ENCODE data around the gene PYM1. TPM values are rescaled to one million over a fixed set of nuclear protein-coding genes. Genes with fewer than 3 reads are reported as not detected.
A peak's percentile ranks its signal among the peaks of the same experiment; 100 is the strongest.

PYM1 gene
- total RNA-seq, 1 experiment from 2014 or later = 33.6 TPM

DNA sequence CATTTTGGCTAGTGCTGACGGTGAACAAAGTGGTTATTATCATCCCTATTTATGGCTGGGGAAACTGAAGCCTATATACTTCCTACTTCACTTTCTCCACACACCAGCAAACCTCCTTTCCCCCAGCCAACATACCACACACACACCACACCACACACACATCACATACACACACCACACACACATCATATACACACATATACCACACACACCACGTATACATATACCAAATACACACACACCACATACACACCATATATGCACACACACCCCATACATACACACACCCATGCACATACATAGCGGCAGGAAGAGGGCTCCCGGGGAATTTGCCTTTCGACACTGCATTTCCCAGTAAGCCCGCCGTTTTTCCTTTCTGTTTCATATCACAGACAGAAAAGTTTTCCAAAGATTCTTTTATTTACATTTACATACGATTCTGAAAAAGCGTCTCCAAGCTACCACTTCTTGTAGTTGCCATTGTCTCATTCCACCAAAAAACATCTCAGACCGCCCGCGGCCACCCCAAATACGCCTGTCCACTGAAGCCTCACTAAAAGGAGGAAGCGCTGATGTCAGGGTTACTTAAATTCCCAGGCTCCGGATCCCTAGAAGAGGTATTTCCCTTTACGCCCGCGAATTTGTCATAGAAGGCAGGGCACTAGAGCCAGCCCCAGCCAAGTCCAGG is 45.4 kb upstream of the PYM1 start:
- intact Hi-C loops (cut with micrococcal nuclease; ENCODE audit: unreplicated experiment) = loop anchor here (2.0 kb wide), 1 partner anchor 46 kb away; the partner anchor contains the start of gene PYM1
- Mint-ChIP-seq H3K36me3 (ENCODE audit: insufficient read depth, unreplicated experiment) (peaks cover 10% of the 10 kb centered on the region), H3K9me3 (ENCODE audit: low read depth, unreplicated experiment) (no peaks in the 10 kb centered on the region), H3K4me3 (ENCODE audit: low read depth, unreplicated experiment) (no peak overlapping the region), H3K27ac (ENCODE audit: unreplicated experiment) (no peak overlapping the region), H3K27me3 (ENCODE audit: unreplicated experiment) (no peaks in the 10 kb centered on the region), H3K4me1 (ENCODE audit: low read depth, unreplicated experiment) (peaks cover 12% of the 10 kb centered on the region)
- CTCF ChIA-PET = interaction anchor here (0.6 to 2.2 kb wide), 17 partner anchors 11 to 291 kb away, joined by 3 to 25 read pairs (median 4); partner anchors contain the start of genes CD63, ORMDL2, PA2G4 and RDH5
- DNase-seq = no peak
- TF ChIP-seq, protein P1, sequence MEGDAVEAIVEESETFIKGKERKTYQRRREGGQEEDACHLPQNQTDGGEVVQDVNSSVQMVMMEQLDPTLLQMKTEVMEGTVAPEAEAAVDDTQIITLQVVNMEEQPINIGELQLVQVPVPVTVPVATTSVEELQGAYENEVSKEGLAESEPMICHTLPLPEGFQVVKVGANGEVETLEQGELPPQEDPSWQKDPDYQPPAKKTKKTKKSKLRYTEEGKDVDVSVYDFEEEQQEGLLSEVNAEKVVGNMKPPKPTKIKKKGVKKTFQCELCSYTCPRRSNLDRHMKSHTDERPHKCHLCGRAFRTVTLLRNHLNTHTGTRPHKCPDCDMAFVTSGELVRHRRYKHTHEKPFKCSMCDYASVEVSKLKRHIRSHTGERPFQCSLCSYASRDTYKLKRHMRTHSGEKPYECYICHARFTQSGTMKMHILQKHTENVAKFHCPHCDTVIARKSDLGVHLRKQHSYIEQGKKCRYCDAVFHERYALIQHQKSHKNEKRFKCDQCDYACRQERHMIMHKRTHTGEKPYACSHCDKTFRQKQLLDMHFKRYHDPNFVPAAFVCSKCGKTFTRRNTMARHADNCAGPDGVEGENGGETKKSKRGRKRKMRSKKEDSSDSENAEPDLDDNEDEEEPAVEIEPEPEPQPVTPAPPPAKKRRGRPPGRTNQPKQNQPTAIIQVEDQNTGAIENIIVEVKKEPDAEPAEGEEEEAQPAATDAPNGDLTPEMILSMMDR (IDR thresholded peaks at IDR 0.05; ENCODE audit: unreplicated experiment) = no peak
- BruUV-seq (replicated peaks) = TSS peak; percentile 92

DNA sequence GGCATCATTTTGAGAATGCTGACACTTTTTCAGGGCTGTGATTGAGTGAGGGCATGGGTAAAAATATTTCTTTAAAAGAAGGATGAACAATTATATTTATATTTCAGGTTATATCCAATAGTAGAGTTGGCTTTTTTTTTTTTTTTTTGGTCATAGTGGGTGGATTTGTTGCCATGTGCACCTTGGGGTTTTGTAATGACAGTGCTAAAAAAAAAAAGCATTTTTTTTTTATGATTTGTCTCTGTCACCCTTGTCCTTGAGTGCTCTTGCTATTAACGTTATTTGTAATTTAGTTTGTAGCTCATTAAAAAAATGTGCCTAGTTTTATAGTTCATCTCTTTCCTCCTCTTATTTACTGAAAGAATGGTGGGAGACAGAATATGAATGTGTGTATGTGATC is 44.8 kb upstream of the PYM1 start:
- peaks cover 18% of the 10 kb centered on the region for H3K4me1 Mint-ChIP-seq (ENCODE audit: low read depth, unreplicated experiment)
- intact Hi-C loops (cut with micrococcal nuclease; ENCODE audit: unreplicated experiment) = loop anchor here (2.0 kb wide), 1 partner anchor 46 kb away; the partner anchor contains the start of gene PYM1
- H3K36me3 Mint-ChIP-seq (ENCODE audit: insufficient read depth, unreplicated experiment) = peaks cover 16% of the 10 kb centered on the region
- no peaks in the 10 kb centered on the region for H3K9me3 Mint-ChIP-seq (ENCODE audit: low read depth, unreplicated experiment)
- no TSS peak for BruUV-seq (replicated peaks)
- no peaks in the 10 kb centered on the region for H3K27me3 Mint-ChIP-seq (ENCODE audit: unreplicated experiment)
- CTCF ChIA-PET = no interaction called here
- H3K4me3 Mint-ChIP-seq (ENCODE audit: low read depth, unreplicated experiment) = no peak overlapping the region
- no peak for DNase-seq
- TF ChIP-seq, protein P1 (IDR thresholded peaks at IDR 0.05; ENCODE audit: unreplicated experiment) = no peak
- H3K27ac Mint-ChIP-seq (ENCODE audit: unreplicated experiment) = no peak overlapping the region

DNA sequence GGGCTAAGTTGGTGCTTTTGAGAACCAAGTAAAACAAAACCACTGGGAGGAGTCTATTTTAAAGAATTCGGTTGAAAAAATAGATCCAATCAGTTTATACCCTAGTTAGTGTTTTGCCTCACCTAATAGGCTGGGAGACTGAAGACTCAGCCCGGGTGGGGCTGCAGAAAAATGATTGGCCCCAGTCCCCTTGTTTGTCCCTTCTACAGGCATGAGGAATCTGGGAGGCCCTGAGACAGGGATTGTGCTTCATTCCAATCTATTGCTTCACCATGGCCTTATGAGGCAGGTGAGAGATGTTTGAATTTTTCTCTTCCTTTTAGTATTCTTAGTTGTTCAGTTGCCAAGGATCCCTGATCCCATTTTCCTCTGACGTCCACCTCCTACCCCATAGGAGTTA is 44.3 kb upstream of the PYM1 start:
- Mint-ChIP-seq H3K4me3 (ENCODE audit: low read depth, unreplicated experiment) (peak overlapping the region; percentile 13), H3K4me1 (ENCODE audit: low read depth, unreplicated experiment) (peaks cover 21% of the 10 kb centered on the region), H3K36me3 (ENCODE audit: insufficient read depth, unreplicated experiment) (peaks cover 20% of the 10 kb centered on the region), H3K27me3 (ENCODE audit: unreplicated experiment) (no peaks in the 10 kb centered on the region), H3K27ac (ENCODE audit: unreplicated experiment) (no peak overlapping the region), H3K9me3 (ENCODE audit: low read depth, unreplicated experiment) (no peaks in the 10 kb centered on the region)
- BruUV-seq (replicated peaks) = no TSS peak
- peak; percentile 46 for DNase-seq
- intact Hi-C loops (cut with micrococcal nuclease; ENCODE audit: unreplicated experiment) = loop anchor here (2.0 kb wide), 1 partner anchor 45 kb away; the partner anchor contains the start of gene PYM1
- CTCF ChIA-PET = no interaction called here
- TF ChIP-seq, protein P1 (IDR thresholded peaks at IDR 0.05; ENCODE audit: unreplicated experiment) = no peak

DNA sequence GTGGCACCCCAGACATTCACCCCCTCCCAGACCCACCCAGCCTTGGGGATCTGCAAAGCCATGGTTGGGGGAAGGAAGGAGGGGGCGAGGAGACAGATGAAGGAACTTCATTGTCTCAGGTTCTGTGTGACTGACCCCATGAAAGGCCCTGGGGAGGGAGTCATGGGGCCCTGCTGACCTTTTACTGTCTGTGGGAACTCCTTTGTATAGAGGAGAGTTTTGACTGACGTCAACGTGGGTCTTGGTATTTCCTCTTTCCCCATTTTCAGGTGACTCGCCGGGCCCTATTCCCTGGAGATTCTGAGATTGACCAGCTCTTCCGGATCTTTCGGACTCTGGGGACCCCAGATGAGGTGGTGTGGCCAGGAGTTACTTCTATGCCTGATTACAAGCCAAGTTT is 43.1 kb upstream of the PYM1 start:
- DNase-seq = no peak
- no TSS peak for BruUV-seq (replicated peaks)
- Mint-ChIP-seq H3K27me3 (ENCODE audit: unreplicated experiment) (no peaks in the 10 kb centered on the region), H3K27ac (ENCODE audit: unreplicated experiment) (no peak overlapping the region), H3K4me3 (ENCODE audit: low read depth, unreplicated experiment) (no peak overlapping the region), H3K9me3 (ENCODE audit: low read depth, unreplicated experiment) (no peaks in the 10 kb centered on the region), H3K4me1 (ENCODE audit: low read depth, unreplicated experiment) (peaks cover 20% of the 10 kb centered on the region), H3K36me3 (ENCODE audit: insufficient read depth, unreplicated experiment) (peaks cover 32% of the 10 kb centered on the region)
- TF ChIP-seq, protein P1 (IDR thresholded peaks at IDR 0.05; ENCODE audit: unreplicated experiment) = no peak
- CTCF ChIA-PET = no interaction called here
- intact Hi-C loops (cut with micrococcal nuclease; ENCODE audit: unreplicated experiment) = no loop called here
